ENCODE data around the gene FBXO34.

GRCh38 chr14:55272387-55272786, 1.2 kb downstream of the FBXO34 start:
- TF ChIP-seq CTCF (IDR thresholded peaks at IDR 0.05) (no peak), POLR2A (IDR thresholded peaks at IDR 0.05) (no peak)

All from thyroid gland (tissue), 4 donors.